Panc1 (cell line): ENCODE results near the gene GTF2A1L.

Experiments used
- CTCF ChIP-seq: fragments of 450-650 bp; IDR thresholded peaks from 2 replicates; pipeline ENCODE4 v1.5.1; 2017; ENCODE audit warnings: mild to moderate bottlenecking
- POLR2AphosphoS5 ChIP-seq: IDR thresholded peaks from 2 replicates; pipeline ENCODE4 v1.6.1; 2012; ENCODE audit warnings: mild to moderate bottlenecking, low read depth, low read length, moderate library complexity
- REST ChIP-seq, 2 experiments: IDR thresholded peaks; 2 replicates each; pipeline ENCODE4 v1.6.1; 2011 to 2012; ENCODE audit warnings: low read depth in 2 of 2, control low read depth in 1 of 2, low read length in 1 of 2, mild to moderate bottlenecking in 1 of 2, moderate library complexity in 1 of 2; ENCODE audit not compliant: insufficient read depth in 1 of 2
- SIN3A ChIP-seq: IDR thresholded peaks from 2 replicates; pipeline ENCODE4 v1.6.1; 2012; ENCODE audit warnings: low read depth, mild to moderate bottlenecking, low read length, moderate library complexity, borderline replicate concordance; ENCODE audit not compliant: insufficient read depth

- TF ChIP-seq CTCF = no peak
- TF ChIP-seq REST (IDR thresholded peaks at IDR 0.05; ENCODE audit: insufficient read depth in 1 of 2, low read depth in 2 of 2, low read length in 1 of 2) = no peak
- no peak for TF ChIP-seq POLR2AphosphoS5
- no peak for TF ChIP-seq SIN3A
Measured at GRCh38 chr2:48587961-48588360, 29.7 kb upstream of the GTF2A1L start.
